PC-3 (cell line): ENCODE measurements around the gene OSMR. TPM values are rescaled to one million over a fixed set of nuclear protein-coding genes. Genes with fewer than 3 reads are reported as not detected.

ENCODE experiments used
- ATAC-seq: fragments of 200-7000 bp; cut with Tn5 transposase; 2 replicates; pipeline ENCODE4 v1.9.1; 2020; ENCODE audit warnings: mild to moderate bottlenecking, moderate library complexity
- BruUV-seq: library from RNA; stranded (reverse); fragments of 400-500 nt; replicated peaks from 2 replicates; lab custom pipeline; 2021; lab: Mats Ljungman, UMichigan
- CTCF ChIA-PET: fragments of 300-600 bp; sonication (Branson Sonifier 250); formaldehyde crosslinking; loops from one replicate; lab custom pipeline; 2022; ENCODE audit warnings: antibody characterized with exemption; lab: Charles Lee
- POLR2A ChIA-PET: fragments of 300-600 bp; sonication (Branson Sonifier 250); formaldehyde crosslinking; loops from one replicate; lab custom pipeline; 2022; ENCODE audit warnings: antibody characterized with exemption; ENCODE audit not compliant: unreplicated experiment; lab: Charles Lee
- DNase-seq: peaks from one replicate; pipeline ENCODE4 v3.0.0-alpha.2; 2015
- H2AFZ ChIP-seq: fragments of 300-600 bp; sonication (generic); 2 replicates; pipeline ENCODE4 v1.6.0; 2016; ENCODE audit warnings: antibody characterized with exemption, low read length
- H3F3A ChIP-seq: fragments of 300-600 bp; sonication (generic); one replicate; pipeline ENCODE4 v1.6.0; 2017; ENCODE audit warnings: antibody characterized with exemption, low read length, control low read depth, mild to moderate bottlenecking; ENCODE audit not compliant: unreplicated experiment
- H3K27ac ChIP-seq: fragments of 300-600 bp; sonication (generic); 2 replicates; pipeline ENCODE4 v1.5.1; 2016; ENCODE audit warnings: mild to moderate bottlenecking, low read length
- H3K27me3 ChIP-seq: fragments of 300-600 bp; sonication (generic); 2 replicates; pipeline ENCODE4 v1.6.1; 2016; ENCODE audit warnings: low read length, mixed read lengths
- H3K36me3 ChIP-seq: fragments of 300-600 bp; sonication (generic); 2 replicates; pipeline ENCODE4 v1.6.1; 2016; ENCODE audit warnings: low read depth, mixed run types, low read length, mixed read lengths
- H3K4me1 ChIP-seq: fragments of 300-600 bp; sonication (generic); 2 replicates; pipeline ENCODE4 v1.5.1; 2016; ENCODE audit warnings: low read length; ENCODE audit not compliant: insufficient read depth
- H3K4me2 ChIP-seq: fragments of 300-600 bp; sonication (generic); 2 replicates; pipeline ENCODE4 v1.6.0; 2016; ENCODE audit warnings: low read length
- H3K4me3 ChIP-seq: fragments of 300-600 bp; sonication (generic); 2 replicates; pipeline ENCODE4 v1.5.1; 2016; ENCODE audit warnings: mild to moderate bottlenecking, low read length, mixed read lengths
- H3K79me2 ChIP-seq: fragments of 300-600 bp; sonication (generic); 2 replicates; pipeline ENCODE4 v1.6.1; 2017; ENCODE audit warnings: low read length, mixed read lengths
- H3K9ac ChIP-seq: fragments of 300-600 bp; sonication (generic); 2 replicates; pipeline ENCODE4 v1.6.0; 2016; ENCODE audit warnings: mild to moderate bottlenecking, low read length
- H3K9me2 ChIP-seq: fragments of 300-600 bp; sonication (generic); replicated peaks from 2 replicates; pipeline ENCODE4 v1.6.1; 2016; ENCODE audit warnings: mixed run types, low read length, mixed read lengths
- H3K9me3 ChIP-seq: fragments of 300-600 bp; sonication (generic); 2 replicates; pipeline ENCODE4 v1.6.1; 2016; ENCODE audit warnings: low read length, mixed read lengths
- H4K20me1 ChIP-seq: fragments of 300-600 bp; sonication (generic); 2 replicates; pipeline ENCODE4 v1.6.1; 2016; ENCODE audit warnings: low read length, mixed read lengths
- CTCF ChIP-seq: fragments of 300-600 bp; sonication (generic); conservative IDR thresholded peaks from 2 replicates; pipeline ENCODE4 v1.5.1; 2017; ENCODE audit warnings: antibody characterized with exemption, low read depth, mild to moderate bottlenecking, low read length
- EZH2 ChIP-seq: fragments of 300-600 bp; sonication (generic); IDR thresholded peaks from one replicate; pipeline ENCODE4 v1.6.1; 2017; ENCODE audit warnings: antibody characterized with exemption, mild to moderate bottlenecking, low read length; ENCODE audit not compliant: unreplicated experiment
- EZH2phosphoT487 ChIP-seq: fragments of 300-600 bp; sonication (generic); IDR thresholded peaks from 2 replicates; pipeline ENCODE4 v1.6.1; 2018; ENCODE audit warnings: mild to moderate bottlenecking, antibody characterized with exemption, low read length, borderline replicate concordance
- intact Hi-C: fragments of 100-400 bp; cut with micrococcal nuclease; formaldehyde crosslinking; loops from 2 replicates; pipeline ENCODE4 v1.9.0; 2023
- total RNA-seq: library from RNA; depleted of rRNA; stranded (reverse); fragments of >200 nt; gene quantifications from 2 replicates; pipeline ENCODE4 v1.2.3, GENCODE V29; 2014

Gene OSMR
- total RNA-seq, 1 experiment from 2014 or later = 13.7 TPM

- 0 out of 2 replicates have a peak, but pooled peaks cover 4% of the 10 kb centered on the region for H3K36me3 ChIP-seq
- ChIA-PET POLR2A (no interaction called here), CTCF (no interaction called here)
- H3K79me2 ChIP-seq = no peaks in the 10 kb centered on the region
- 0 out of 2 replicates have a peak, but pooled peaks cover 4% of the 10 kb centered on the region for H4K20me1 ChIP-seq
- H2AFZ ChIP-seq = no peak overlapping the region
- no TSS peak for BruUV-seq
- intact Hi-C loops = loop anchor here (2.0 kb wide), 1 partner anchor 91 kb away; no protein-coding TSS in a partner anchor
- peaks cover 46% of the 10 kb centered on the region for H3K4me1 ChIP-seq
- no peak overlapping the region for H3K4me3 ChIP-seq
- H3K27me3 ChIP-seq = no peaks in the 10 kb centered on the region
- peaks cover 5% of the 10 kb centered on the region; the same call in 1 of the 2 replicates for H3K9me3 ChIP-seq
- ATAC-seq (no peak), DNase-seq (peak; percentile 58)
- no peaks in the 10 kb centered on the region for H3K9me2 ChIP-seq
- no peaks in the 10 kb centered on the region for H3F3A ChIP-seq
- no peak overlapping the region for H3K27ac ChIP-seq
- H3K4me2 ChIP-seq = peak overlapping the region; percentile 28; the same call in 1 of the 2 replicates
- peak; percentile 73 for TF ChIP-seq CTCF
- no peak for TF ChIP-seq EZH2phosphoT487
- no peak for TF ChIP-seq EZH2
- no peak overlapping the region for H3K9ac ChIP-seq
Observed at GRCh38 chr5:38831909-38832308, 13.9 kb upstream of the OSMR start.

DNA sequence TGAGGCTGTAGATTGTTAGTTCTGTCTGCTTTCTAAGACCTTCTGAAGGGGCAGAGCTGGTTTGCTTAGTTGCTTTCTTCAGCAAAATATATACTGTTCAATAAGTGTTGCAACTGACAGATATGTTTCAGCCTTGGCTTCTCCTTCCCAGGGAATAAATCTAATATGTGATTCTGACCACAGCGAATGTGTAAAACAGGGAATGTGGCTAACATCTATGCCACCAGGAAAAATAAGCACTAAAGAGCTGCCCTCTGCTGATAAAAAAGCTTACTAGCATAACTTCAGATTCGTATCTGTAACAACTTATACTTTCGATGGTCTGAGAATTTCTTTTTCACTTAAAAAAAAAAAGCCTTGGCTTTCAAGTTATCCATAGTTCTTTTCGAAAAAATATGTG lies 13.0 kb upstream of the OSMR start:
- Histone ChIP-seq H3K36me3 (no peaks in the 10 kb centered on the region), H3K79me2 (no peaks in the 10 kb centered on the region), H3K27me3 (no peaks in the 10 kb centered on the region), H2AFZ (no peak overlapping the region), H3K9ac (no peak overlapping the region), H4K20me1 (0 out of 2 replicates have a peak, but pooled peaks cover 4% of the 10 kb centered on the region), H3K4me3 (no peak overlapping the region), H3F3A (no peaks in the 10 kb centered on the region), H3K9me3 (no peaks in the 10 kb centered on the region), H3K9me2 (no peaks in the 10 kb centered on the region), H3K4me2 (no peak overlapping the region), H3K4me1 (peaks cover 38% of the 10 kb centered on the region), H3K27ac (no peak overlapping the region)
- POLR2A ChIA-PET = no interaction called here
- intact Hi-C loops = loop anchor here (2.0 kb wide), 1 partner anchor 90 kb away; no protein-coding TSS in a partner anchor
- ATAC-seq (no peak), DNase-seq (no peak)
- CTCF ChIA-PET = interaction anchor here (0.6 to 1.1 kb wide), 3 partner anchors 89 to 1497 kb away, joined by 3 to 5 read pairs (median 3); no protein-coding TSS in a partner anchor
- BruUV-seq = no TSS peak
- TF ChIP-seq EZH2phosphoT487 = no peak
- TF ChIP-seq CTCF = 0 out of 2 replicates have a peak, but pooled peaks have one; percentile 28

DNA sequence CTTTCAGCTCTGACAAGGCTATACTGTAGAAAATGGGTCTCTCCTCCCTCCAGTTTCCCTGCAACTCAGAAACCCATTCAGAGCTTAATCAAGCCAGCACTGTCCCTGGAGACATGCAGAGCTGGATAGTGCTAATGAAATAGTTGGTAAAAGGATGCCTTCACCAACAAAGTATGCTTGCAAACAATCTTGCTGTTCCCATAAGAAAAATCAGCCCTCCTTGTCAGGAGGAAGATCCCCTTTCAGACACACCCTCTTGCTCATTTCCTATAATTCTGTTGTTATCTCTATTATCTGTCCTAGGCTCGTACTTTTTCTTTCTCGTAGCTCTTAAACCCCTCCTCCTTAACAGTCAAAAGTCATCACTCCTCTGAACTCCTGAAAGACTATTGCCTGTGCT lies 9.9 kb upstream of the OSMR start:
- H2AFZ ChIP-seq = 0 out of 2 replicates have a peak overlapping the region, but pooled peaks have one; percentile 15
- H3K9me2 ChIP-seq = no peaks in the 10 kb centered on the region
- H3K36me3 ChIP-seq = no peaks in the 10 kb centered on the region
- TF ChIP-seq EZH2 = no peak
- TF ChIP-seq EZH2phosphoT487 = no peak
- no peak for TF ChIP-seq CTCF
- CTCF ChIA-PET = no interaction called here
- H3F3A ChIP-seq = no peaks in the 10 kb centered on the region
- H3K79me2 ChIP-seq = no peaks in the 10 kb centered on the region
- intact Hi-C loops = no loop called here
- no peak overlapping the region for H3K9ac ChIP-seq
- ATAC-seq (peak; percentile 40), DNase-seq (peak; percentile 31)
- no peaks in the 10 kb centered on the region for H3K27me3 ChIP-seq
- POLR2A ChIA-PET = no interaction called here
- BruUV-seq = no TSS peak
- no peak overlapping the region for H3K27ac ChIP-seq
- no peaks in the 10 kb centered on the region for H4K20me1 ChIP-seq
- no peaks in the 10 kb centered on the region for H3K9me3 ChIP-seq
- H3K4me3 ChIP-seq = no peak overlapping the region
- H3K4me2 ChIP-seq = peak overlapping the region; percentile 35
- peaks cover 22% of the 10 kb centered on the region for H3K4me1 ChIP-seq
